GM12878 (cell line): ENCODE data around the gene MAD2L1BP. TPM values are rescaled to one million over a fixed set of nuclear protein-coding genes. Genes with fewer than 3 reads are reported as not detected.
"Not testable (repeated sequence)": the region's sequence is repeated elsewhere in the genome, so short reads cannot be mapped to it uniquely, and the experiment has no call there.

Source experiments
- ATAC-seq: fragments of 200-7000 bp; cut with Tn5 transposase; 3 replicates; pipeline ENCODE4 v1.9.1; 2020; ENCODE audit warnings: mild to moderate bottlenecking, moderate library complexity
- BruUV-seq: library from RNA; stranded (reverse); fragments of 400-500 nt; replicated peaks from 2 replicates; lab custom pipeline; 2021; lab: Mats Ljungman, UMichigan
- CTCF ChIA-PET: fragments of 300-600 bp; sonication (Branson Sonifier 250); formaldehyde crosslinking; extraction: SDS; loops from one replicate; lab custom pipeline; 2021; ENCODE audit warnings: inconsistent platforms; lab: Yijun Ruan, JAX
- POLR2A ChIA-PET: fragments of 350-600 bp; formaldehyde crosslinking; extraction: SDS; loops from one replicate; lab custom pipeline; 2021; ENCODE audit warnings: inconsistent platforms; lab: Charles Lee
- RAD21 ChIA-PET: fragments of 300-600 bp; sonication (Branson Sonifier 250); formaldehyde crosslinking; loops from one replicate; lab custom pipeline; 2023; ENCODE audit warnings: antibody characterized with exemption; ENCODE audit not compliant: unreplicated experiment; lab: Charles Lee
- SMC1A ChIA-PET: fragments of 300-600 bp; sonication (Branson Sonifier 250); formaldehyde crosslinking; loops from one replicate; lab custom pipeline; 2023; ENCODE audit not compliant: unreplicated experiment, uncharacterized antibody; lab: Charles Lee
- DNase-seq: peaks from one replicate; pipeline ENCODE4 v3.0.0-alpha.2; 2011; ENCODE audit warnings: low read depth, low spot score
- FAIRE-seq: peaks from 3 replicates; lab custom pipeline; 2011; peaks lifted over from hg19 to GRCh38; lab: Jason Lieb, UNC
- H2AFZ ChIP-seq: 2 replicates; pipeline ENCODE4 v1.6.0; 2011; ENCODE audit warnings: low read depth, low read length, control low read depth; ENCODE audit not compliant: control insufficient read depth
- H3K27ac ChIP-seq: 2 replicates; pipeline ENCODE4 v1.5.1; 2011; ENCODE audit warnings: control low read depth; ENCODE audit not compliant: control insufficient read depth, insufficient read depth
- H3K27me3 ChIP-seq, 2 experiments: replicated peaks in 1 of 2; 2 replicates each; pipeline versions ENCODE4 v1.6.0 to v1.6.1; 2011; ENCODE audit warnings: low read length in 1 of 2; ENCODE audit not compliant: control insufficient read depth in 2 of 2, insufficient read depth in 2 of 2
- H3K36me3 ChIP-seq, 2 experiments: 2 replicates each; pipeline ENCODE4 v1.5.1; 2011; ENCODE audit warnings: low read length in 1 of 2; ENCODE audit not compliant: control insufficient read depth in 2 of 2, insufficient read depth in 2 of 2
- H3K4me1 ChIP-seq: 2 replicates; pipeline ENCODE4 v1.6.1; 2011; ENCODE audit warnings: mild to moderate bottlenecking, low read length, moderate library complexity, mixed read lengths; ENCODE audit not compliant: control insufficient read depth, insufficient read depth
- H3K4me2 ChIP-seq: 2 replicates; pipeline ENCODE4 v1.6.0; 2011; ENCODE audit warnings: control low read depth; ENCODE audit not compliant: control insufficient read depth, insufficient read depth
- H3K4me3 ChIP-seq: fragments of 200-600 bp; sonication (generic); 2 replicates; pipeline ENCODE4 v1.5.1; 2016
- H3K79me2 ChIP-seq: 2 replicates; pipeline ENCODE4 v1.6.0; 2011; ENCODE audit warnings: low read length; ENCODE audit not compliant: control insufficient read depth, insufficient read depth
- H3K9ac ChIP-seq: 2 replicates; pipeline ENCODE4 v1.8.0; 2011; ENCODE audit warnings: low read length, control low read depth, mixed read lengths; ENCODE audit not compliant: control insufficient read depth, insufficient read depth
- H3K9me3 ChIP-seq: replicated peaks from 3 replicates; pipeline ENCODE4 v1.5.1; 2011; ENCODE audit warnings: mild to moderate bottlenecking, low read length; ENCODE audit not compliant: control insufficient read depth, insufficient read depth
- H4K20me1 ChIP-seq: 2 replicates; pipeline ENCODE4 v1.6.0; 2011; ENCODE audit not compliant: control insufficient read depth, insufficient read depth
- ASH2L ChIP-seq: fragments of 300-600, 200-600 bp; sonication (generic); IDR thresholded peaks from 2 replicates; pipeline ENCODE4 v1.6.1; 2017; ENCODE audit warnings: low read depth, mild to moderate bottlenecking, borderline replicate concordance
- BMI1 ChIP-seq: fragments of 450-650 bp; IDR thresholded peaks from 2 replicates; pipeline ENCODE4 v1.6.1; 2016; ENCODE audit warnings: mild to moderate bottlenecking, moderate library complexity, borderline replicate concordance
- GABPA ChIP-seq: IDR thresholded peaks from 2 replicates; pipeline ENCODE4 v1.6.1; 2014; ENCODE audit warnings: antibody characterized with exemption, low read depth, mild to moderate bottlenecking, inconsistent platforms
- HDAC6 ChIP-seq: fragments of 200-600 bp; sonication (generic); IDR thresholded peaks from one replicate; pipeline ENCODE4 v1.8.0; 2017; ENCODE audit warnings: antibody characterized with exemption; ENCODE audit not compliant: unreplicated experiment
- PML ChIP-seq: IDR thresholded peaks from 2 replicates; pipeline ENCODE4 v1.6.1; 2012; ENCODE audit warnings: low read length, inconsistent platforms
- RAD51 ChIP-seq: fragments of 450-650 bp; IDR thresholded peaks from 2 replicates; pipeline ENCODE4 v1.6.1; 2016; ENCODE audit warnings: moderate library complexity, mild to moderate bottlenecking, inconsistent platforms
- RFX5 ChIP-seq: IDR thresholded peaks from 2 replicates; pipeline ENCODE4 v1.6.1; 2011; ENCODE audit warnings: low read depth, low read length, improper control_type of control experiment
- ZNF207 ChIP-seq: fragments of 450-650 bp; IDR thresholded peaks from 2 replicates; pipeline ENCODE4 v1.6.1; 2014; ENCODE audit warnings: antibody characterized with exemption, mild to moderate bottlenecking, borderline replicate concordance
- WGBS: methylation state at CpG from one replicate; pipeline ENCODE4 v1.1.6; 2016; ENCODE audit warnings: low lambda C conversion rate; ENCODE audit not compliant: insufficient replicate concordance, insufficient coverage; ENCODE audit errors: missing lambda C conversion rate; 5-methylcytosine and 5-hydroxymethylcytosine counted together
- in situ Hi-C: fragments of 300-500 bp; cut with MboI; formaldehyde crosslinking; loops from 9 replicates; pipeline ENCODE4 v1.14.3; 2018; ENCODE audit warnings: mixed read lengths
- intact Hi-C: fragments of 100-400 bp; cut with micrococcal nuclease; formaldehyde crosslinking; loops from one replicate; pipeline ENCODE4 v1.14.2; 2022; ENCODE audit not compliant: unreplicated experiment
- polyA plus RNA-seq, 11 experiments: library from polyadenylated mRNA; depleted of rRNA in 4 of 11; unstranded in 6 of 11; stranded (reverse) in 5 of 11; fragments of >200 nt; fragmentation: Nextera tagmentation in 4 of 11; fragmentation: Illumina TruSeq in 1 of 11; extraction: Ambion mirVana in 4 of 11; extraction: Trizol in 1 of 11; gene quantifications; 1 replicate in 1 of 11; 2 replicates in 10 of 11; pipeline versions ENCODE4 v1.2.1 to v1.2.3, GENCODE V29; 2011 to 2016; ENCODE audit warnings: inconsistent platforms in 2 of 11, missing spikeins in 2 of 11, low read depth in 1 of 11
- total RNA-seq, 4 experiments: library from RNA; depleted of rRNA in 3 of 4; stranded (reverse); fragments of >200 nt in 3 of 4; fragmentation: Illumina TruSeq in 1 of 4; extraction: Trizol in 1 of 4; gene quantifications; 2 replicates each; pipeline versions ENCODE4 v1.2.1 to v1.2.3, GENCODE V29; 2013 to 2021

The MAD2L1BP gene
- total and polyA plus RNA-seq, 10 of the 15 experiments (the other 5 are each of a cell fraction or from before 2014, with no cell fraction given), result 39.2 to 155 (median 60.3) TPM

GRCh38 chr6:43588194-43588593 lies 47.4 kb upstream of the MAD2L1BP start:
- no peaks in the 10 kb centered on the region for H3K27me3 ChIP-seq
- WGBS, result 100% methylated on average over 5 of the region's 5 CpGs
- H3K36me3 ChIP-seq, result peaks cover 6 to 32% of the 10 kb centered on the region in 2 experiments; a peak in 3 of 4 replicates
- H3K4me2 ChIP-seq, result no peak overlapping the region
- no peak for DNase-seq
- in situ Hi-C loops (no loop called here), intact Hi-C loops (no loop called here)
- no peaks in the 10 kb centered on the region for H3K9me3 ChIP-seq
- ChIA-PET CTCF (interaction anchor here (3.5 kb wide), 1 partner anchor 20 kb away, joined by 15 read pairs; no protein-coding TSS in a partner anchor), POLR2A (no interaction called here), SMC1A (no interaction called here), RAD21 (no interaction called here)
- no peak for TF ChIP-seq ASH2L
- TF ChIP-seq GABPA, result no peak
- no peak for TF ChIP-seq ZNF207
- TF ChIP-seq PML, result no peak
- no peak for TF ChIP-seq BMI1
- no peak for TF ChIP-seq HDAC6
- no peak for TF ChIP-seq RAD51
- TF ChIP-seq RFX5, result no peak
- no peaks in the 10 kb centered on the region for H3K79me2 ChIP-seq
- BruUV-seq, result no TSS peak
- no peak overlapping the region for H3K9ac ChIP-seq
- H3K4me3 ChIP-seq, result no peak overlapping the region
- no peak for ATAC-seq
- no peak overlapping the region for H3K27ac ChIP-seq
- H4K20me1 ChIP-seq, result no peaks in the 10 kb centered on the region
- no peaks in the 10 kb centered on the region for H3K4me1 ChIP-seq
- no peak for FAIRE-seq
- no peak overlapping the region for H2AFZ ChIP-seq

GRCh38 chr6:43589564-43589963 lies 46.1 kb upstream of the MAD2L1BP start:
- no CpG with 5 or more reads among the region's 1 CpG for WGBS
- ATAC-seq, H4K20me1 ChIP-seq, H3K79me2 ChIP-seq, H3K9me3 ChIP-seq, H3K9ac ChIP-seq, in situ Hi-C loops, RAD21 ChIA-PET, H2AFZ ChIP-seq, SMC1A ChIA-PET, intact Hi-C loops, H3K27me3 ChIP-seq, DNase-seq, H3K4me1 ChIP-seq, H3K4me2 ChIP-seq, BruUV-seq, H3K4me3 ChIP-seq, H3K27ac ChIP-seq, FAIRE-seq: not testable (repeated sequence)
- H3K36me3 ChIP-seq, result peaks cover 6 to 27% of the 10 kb centered on the region in 2 experiments; a peak in 3 of 4 replicates
- ChIA-PET POLR2A (interaction anchor here (0.7 kb wide), 1 partner anchor 340 kb away, joined by 3 read pairs; no protein-coding TSS in a partner anchor), CTCF (interaction anchor here (0.6 to 3.5 kb wide), 2 partner anchors 19 to 361 kb away, joined by 3 to 15 read pairs; no protein-coding TSS in a partner anchor)
